GM06990 (cell line): ENCODE data around the gene YTHDF1.

ENCODE experiments used
- DNase-seq: peaks from one replicate; pipeline ENCODE4 v3.0.0-alpha.2; 2011; ENCODE audit not compliant: insufficient read length; ENCODE audit errors: extremely low read depth
- H3K27me3 ChIP-seq: replicated peaks from 2 replicates; pipeline ENCODE4 v1.6.0; 2011; ENCODE audit warnings: low read length; ENCODE audit not compliant: control insufficient read depth, insufficient read depth
- H3K36me3 ChIP-seq: 2 replicates; pipeline ENCODE4 v1.5.1; 2011; ENCODE audit warnings: low read length; ENCODE audit not compliant: control insufficient read depth, insufficient read depth
- H3K4me3 ChIP-seq: replicated peaks from 2 replicates; pipeline ENCODE4 v1.5.1; 2011; ENCODE audit warnings: low read depth, mild to moderate bottlenecking, control low read depth, low read length
- TF ChIP-seq, protein P1 (sequence below): IDR thresholded peaks from 2 replicates; pipeline ENCODE4 v1.5.1; 2011; ENCODE audit warnings: low read length, control low read depth, mild to moderate bottlenecking, inconsistent platforms; ENCODE audit not compliant: insufficient read depth, poor library complexity, severe bottlenecking

YTHDF1 gene

GRCh38 chr20:63164484-63165355 lies 51.2 kb downstream of the YTHDF1 start:
- no peak for DNase-seq
- no peaks in the 10 kb centered on the region; the same call in 1 of the 2 replicates for H3K27me3 ChIP-seq
- no peaks in the 10 kb centered on the region for H3K36me3 ChIP-seq
- H3K4me3 ChIP-seq, result no peak overlapping the region
- TF ChIP-seq, protein P1, sequence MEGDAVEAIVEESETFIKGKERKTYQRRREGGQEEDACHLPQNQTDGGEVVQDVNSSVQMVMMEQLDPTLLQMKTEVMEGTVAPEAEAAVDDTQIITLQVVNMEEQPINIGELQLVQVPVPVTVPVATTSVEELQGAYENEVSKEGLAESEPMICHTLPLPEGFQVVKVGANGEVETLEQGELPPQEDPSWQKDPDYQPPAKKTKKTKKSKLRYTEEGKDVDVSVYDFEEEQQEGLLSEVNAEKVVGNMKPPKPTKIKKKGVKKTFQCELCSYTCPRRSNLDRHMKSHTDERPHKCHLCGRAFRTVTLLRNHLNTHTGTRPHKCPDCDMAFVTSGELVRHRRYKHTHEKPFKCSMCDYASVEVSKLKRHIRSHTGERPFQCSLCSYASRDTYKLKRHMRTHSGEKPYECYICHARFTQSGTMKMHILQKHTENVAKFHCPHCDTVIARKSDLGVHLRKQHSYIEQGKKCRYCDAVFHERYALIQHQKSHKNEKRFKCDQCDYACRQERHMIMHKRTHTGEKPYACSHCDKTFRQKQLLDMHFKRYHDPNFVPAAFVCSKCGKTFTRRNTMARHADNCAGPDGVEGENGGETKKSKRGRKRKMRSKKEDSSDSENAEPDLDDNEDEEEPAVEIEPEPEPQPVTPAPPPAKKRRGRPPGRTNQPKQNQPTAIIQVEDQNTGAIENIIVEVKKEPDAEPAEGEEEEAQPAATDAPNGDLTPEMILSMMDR, result no peak

- TF ChIP-seq, protein P1, result no peak
- no peaks in the 10 kb centered on the region for H3K36me3 ChIP-seq
- no peak for DNase-seq
- H3K4me3 ChIP-seq, result no peak overlapping the region
- H3K27me3 ChIP-seq, result no peaks in the 10 kb centered on the region; the same call in 1 of the 2 replicates
Measured at GRCh38 chr20:63163596-63164483, 52.1 kb downstream of the YTHDF1 start.

DNA sequence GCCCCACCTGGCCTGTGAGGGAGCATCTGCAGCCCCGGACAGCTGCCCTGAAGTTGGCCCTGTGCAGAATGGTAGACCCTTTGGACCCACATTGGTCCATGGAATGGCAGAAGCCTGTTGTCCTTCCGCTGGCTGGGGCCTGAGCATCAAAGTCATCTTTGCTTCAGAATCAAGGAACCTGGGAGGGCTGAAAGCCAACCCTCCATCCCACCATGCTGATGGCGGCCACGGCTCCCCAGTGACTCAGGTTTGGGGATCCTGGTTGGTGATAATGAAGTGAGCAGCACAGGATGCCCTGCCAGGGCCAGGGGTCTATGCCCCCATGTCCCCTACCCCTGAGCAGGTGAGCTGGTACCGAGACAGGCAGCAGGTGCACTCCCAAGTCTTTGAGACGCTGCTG lies 52.8 kb downstream of the YTHDF1 start:
- DNase-seq, result no peak
- H3K27me3 ChIP-seq, result no peaks in the 10 kb centered on the region; the same call in 1 of the 2 replicates

DNA sequence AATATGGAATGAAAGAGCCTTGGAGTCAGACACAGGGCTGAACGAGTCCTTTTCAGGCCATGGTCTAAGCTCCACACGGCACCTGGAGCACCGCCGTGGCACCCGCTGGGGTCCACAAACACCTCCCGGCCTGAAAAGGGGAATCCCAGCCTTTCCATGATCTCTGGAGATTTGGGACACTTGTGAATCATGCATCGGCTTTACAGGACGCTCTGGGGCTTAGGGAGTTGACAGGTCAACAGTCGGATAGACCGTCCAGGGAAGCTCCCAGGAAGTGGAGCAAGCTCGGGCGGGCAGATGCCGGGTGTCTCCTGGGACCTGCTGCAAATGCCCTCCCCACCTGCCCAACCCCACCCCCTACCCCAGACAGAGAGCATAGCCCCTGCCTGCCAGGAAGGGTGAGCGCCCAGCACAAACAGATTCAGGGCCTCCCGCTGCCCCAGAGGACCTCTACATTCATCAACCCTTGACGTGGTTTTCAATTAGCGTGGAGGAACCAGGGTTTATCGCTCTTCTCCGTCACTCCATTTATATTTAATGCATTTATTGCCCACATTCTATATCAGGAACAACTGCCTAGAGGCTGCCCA lies 53.6 kb downstream of the YTHDF1 start:
- TF ChIP-seq, protein P1, result no peak
- Histone ChIP-seq H3K27me3 (no peaks in the 10 kb centered on the region; the same call in 1 of the 2 replicates), H3K36me3 (no peaks in the 10 kb centered on the region), H3K4me3 (no peak overlapping the region)
- no peak for DNase-seq

More for the DNA sequence above, 52.8 kb downstream of the YTHDF1 start:
- H3K4me3 ChIP-seq, result no peak overlapping the region
- TF ChIP-seq, protein P1, result no peak
- no peaks in the 10 kb centered on the region for H3K36me3 ChIP-seq

DNA sequence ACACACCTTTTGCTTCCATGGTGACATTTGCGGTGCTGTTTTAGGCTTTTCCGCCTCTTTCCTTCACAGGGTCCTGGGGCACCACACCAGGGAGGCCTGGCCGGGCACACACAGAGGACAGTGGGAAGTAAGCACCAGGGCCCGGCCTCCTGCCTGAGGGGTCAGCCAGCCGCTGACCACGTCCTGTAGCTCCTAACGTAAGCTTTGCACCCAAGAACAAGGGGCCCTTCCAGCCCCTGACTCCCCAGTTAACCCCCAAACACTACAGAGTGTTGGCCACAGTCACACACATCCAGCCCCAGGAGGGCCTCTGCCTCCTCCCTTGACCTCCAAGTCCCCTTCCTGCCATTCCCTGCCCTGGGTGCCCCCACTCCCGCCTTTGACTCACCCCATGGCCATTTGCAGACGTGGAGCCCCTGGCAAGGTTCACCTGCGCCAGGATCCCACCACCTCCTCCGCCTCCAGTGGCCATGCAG lies 54.7 kb downstream of the YTHDF1 start:
- Histone ChIP-seq H3K4me3 (no peak overlapping the region), H3K27me3 (no peaks in the 10 kb centered on the region; the same call in 1 of the 2 replicates), H3K36me3 (no peaks in the 10 kb centered on the region)
- TF ChIP-seq, protein P1, result no peak
- DNase-seq, result no peak
